ENCODE data around the gene ZNF440. TPM values are rescaled to one million over a fixed set of nuclear protein-coding genes. Genes with fewer than 3 reads are reported as not detected.
A peak's percentile ranks its signal among the peaks of the same experiment; 100 is the strongest.
"Not testable (repeated sequence)": the region's sequence is repeated elsewhere in the genome, so short reads cannot be mapped to it uniquely, and the experiment has no call there.

The ZNF440 gene
- total RNA-seq, 2 experiments from 2014 or later: 7.9 to 15.2 TPM

DNA sequence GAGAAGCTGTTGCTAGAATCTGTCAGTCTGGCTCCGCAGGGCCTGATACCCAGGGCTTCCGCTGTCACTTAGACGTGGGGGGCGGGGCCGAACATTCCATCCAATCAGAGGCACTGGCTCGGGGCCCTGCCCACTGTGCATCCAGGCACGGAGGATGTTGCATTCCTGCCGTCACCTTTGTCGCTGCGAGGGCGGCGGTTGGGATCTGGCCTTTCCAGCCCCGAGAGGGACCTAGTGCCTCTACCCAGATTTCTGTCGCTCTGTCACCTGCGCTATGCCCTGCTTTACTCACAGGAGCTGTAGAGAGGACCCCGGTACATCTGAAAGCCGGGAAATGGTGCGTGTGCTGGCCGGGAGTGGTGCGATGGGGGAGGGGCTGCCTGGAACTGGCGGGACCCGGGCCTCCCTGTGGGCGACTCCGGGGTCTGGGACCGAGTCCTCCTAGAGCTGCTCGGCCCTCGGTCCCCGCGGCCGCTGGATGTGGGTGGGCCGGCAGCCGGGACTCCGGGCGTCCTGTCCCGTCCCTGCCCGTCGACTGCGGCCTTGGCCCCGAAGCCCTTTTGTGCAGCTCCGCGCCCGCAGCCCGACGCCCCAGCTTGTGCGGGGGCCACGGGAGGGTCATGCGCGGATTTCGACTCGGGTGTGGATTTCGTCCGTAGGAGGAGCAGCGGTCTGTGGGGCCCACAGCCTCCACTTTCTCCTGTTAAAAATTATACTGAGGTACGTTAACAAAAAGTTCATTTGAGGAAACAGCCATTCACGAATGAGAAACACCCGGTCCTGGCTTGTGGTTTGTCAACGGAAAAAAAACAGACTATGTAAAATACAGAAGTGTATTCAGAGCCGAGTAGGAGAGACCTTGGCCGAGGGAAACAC is 34.8 kb downstream of the ZNF440 start, which contains the start of gene ZNF439:
Gene ZNF439 (plus strand): TSS at position 133 of the 876 bp plus-strand sequence. CDS start 142 bp downstream, at position 275.
- POLR2A ChIA-PET: interaction anchor here (0.5 to 1.0 kb wide), 3 partner anchors 20 to 149 kb away, joined by 3 to 6 read pairs (median 4); no protein-coding TSS in a partner anchor
- DNase-seq (ENCODE audit: low spot score): peak; percentile 97
- no peaks in the 10 kb centered on the region for H3K9me2 ChIP-seq (ENCODE audit: insufficient read depth, low read length)
- no peak for TF ChIP-seq EZH2phosphoT487 (IDR thresholded peaks at IDR 0.05; ENCODE audit: borderline replicate concordance, low read depth, low read length)
- TF ChIP-seq, protein P1, sequence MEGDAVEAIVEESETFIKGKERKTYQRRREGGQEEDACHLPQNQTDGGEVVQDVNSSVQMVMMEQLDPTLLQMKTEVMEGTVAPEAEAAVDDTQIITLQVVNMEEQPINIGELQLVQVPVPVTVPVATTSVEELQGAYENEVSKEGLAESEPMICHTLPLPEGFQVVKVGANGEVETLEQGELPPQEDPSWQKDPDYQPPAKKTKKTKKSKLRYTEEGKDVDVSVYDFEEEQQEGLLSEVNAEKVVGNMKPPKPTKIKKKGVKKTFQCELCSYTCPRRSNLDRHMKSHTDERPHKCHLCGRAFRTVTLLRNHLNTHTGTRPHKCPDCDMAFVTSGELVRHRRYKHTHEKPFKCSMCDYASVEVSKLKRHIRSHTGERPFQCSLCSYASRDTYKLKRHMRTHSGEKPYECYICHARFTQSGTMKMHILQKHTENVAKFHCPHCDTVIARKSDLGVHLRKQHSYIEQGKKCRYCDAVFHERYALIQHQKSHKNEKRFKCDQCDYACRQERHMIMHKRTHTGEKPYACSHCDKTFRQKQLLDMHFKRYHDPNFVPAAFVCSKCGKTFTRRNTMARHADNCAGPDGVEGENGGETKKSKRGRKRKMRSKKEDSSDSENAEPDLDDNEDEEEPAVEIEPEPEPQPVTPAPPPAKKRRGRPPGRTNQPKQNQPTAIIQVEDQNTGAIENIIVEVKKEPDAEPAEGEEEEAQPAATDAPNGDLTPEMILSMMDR (conservative IDR thresholded peaks at IDR 0.05; ENCODE audit: low read length): no peak
- peak within 1 kb of the TSS; percentile 89 for H2AFZ ChIP-seq (ENCODE audit: low read length)
- no peaks in the 10 kb centered on the region for H4K20me1 ChIP-seq (ENCODE audit: insufficient read depth, low read length)
- peaks cover 42% of the 10 kb centered on the region; the same call in 1 of the 2 replicates for H3K79me2 ChIP-seq (ENCODE audit: insufficient read depth, low read depth, low read length)
- CTCF ChIA-PET (ENCODE audit: unreplicated experiment): no interaction called here
- peak within 1 kb of the TSS; percentile 61 for H3K27ac ChIP-seq (ENCODE audit: low read depth, low read length, poor library complexity, severe bottlenecking)
- no TSS peak for BruUV-seq (replicated peaks)
- intact Hi-C loops (cut with micrococcal nuclease; ENCODE audit: unreplicated experiment): no loop called here
- H3K4me2 ChIP-seq (ENCODE audit: low read length): peak within 1 kb of the TSS; percentile 77
- H3K4me1 ChIP-seq (ENCODE audit: insufficient read depth, low read length, poor library complexity, severe bottlenecking): peaks cover 20% of the 10 kb centered on the region
- no peaks in the 10 kb centered on the region; the same call in 1 of the 2 replicates for H3K9me3 ChIP-seq (ENCODE audit: low read length)
- H3K4me3 ChIP-seq (ENCODE audit: low read depth, low read length, poor library complexity, severe bottlenecking): peak within 1 kb of the TSS; percentile 79
- peaks cover 27% of the 10 kb centered on the region for H3K36me3 ChIP-seq (ENCODE audit: insufficient read depth, low read length)

DNA sequence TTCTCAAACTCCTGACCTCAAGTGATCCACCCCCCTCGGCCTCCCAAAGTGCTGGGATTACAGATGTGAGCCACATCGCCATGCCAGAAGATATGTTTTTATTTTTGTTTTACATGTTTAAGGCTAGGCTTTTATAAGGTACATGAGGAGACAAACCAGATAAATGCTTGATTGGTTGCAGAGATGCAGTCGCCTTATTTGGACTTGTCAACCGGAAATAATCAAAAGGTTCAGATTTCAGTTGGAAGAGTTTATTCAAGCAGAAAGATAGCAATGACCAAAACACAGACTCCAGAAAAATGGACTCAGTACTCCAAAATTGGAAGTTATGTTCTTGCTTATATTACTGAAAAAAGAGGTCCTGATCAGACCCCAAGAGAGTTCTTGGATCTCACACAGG is 36.2 kb downstream of the ZNF440 start:
- peaks cover 47% of the 10 kb centered on the region; the same call in 1 of the 2 replicates for H3K79me2 ChIP-seq (ENCODE audit: insufficient read depth, low read depth, low read length)
- H3K27ac ChIP-seq (ENCODE audit: low read depth, low read length, poor library complexity, severe bottlenecking): peak overlapping the region; percentile 61
- peak; percentile 11 for DNase-seq (ENCODE audit: low spot score)
- H2AFZ ChIP-seq (ENCODE audit: low read length); H4K20me1 ChIP-seq (ENCODE audit: insufficient read depth, low read length); POLR2A ChIA-PET; BruUV-seq (replicated peaks); H3K9me3 ChIP-seq (ENCODE audit: low read length); H3K9me2 ChIP-seq (ENCODE audit: insufficient read depth, low read length); intact Hi-C loops (cut with micrococcal nuclease; ENCODE audit: unreplicated experiment); CTCF ChIA-PET (ENCODE audit: unreplicated experiment): not testable (repeated sequence)
- H3K4me1 ChIP-seq (ENCODE audit: insufficient read depth, low read length, poor library complexity, severe bottlenecking): peaks cover 20% of the 10 kb centered on the region
- H3K4me2 ChIP-seq (ENCODE audit: low read length): peak overlapping the region; percentile 77
- peaks cover 39% of the 10 kb centered on the region for H3K36me3 ChIP-seq (ENCODE audit: insufficient read depth, low read length)
- peak overlapping the region; percentile 79 for H3K4me3 ChIP-seq (ENCODE audit: low read depth, low read length, poor library complexity, severe bottlenecking)

DNA sequence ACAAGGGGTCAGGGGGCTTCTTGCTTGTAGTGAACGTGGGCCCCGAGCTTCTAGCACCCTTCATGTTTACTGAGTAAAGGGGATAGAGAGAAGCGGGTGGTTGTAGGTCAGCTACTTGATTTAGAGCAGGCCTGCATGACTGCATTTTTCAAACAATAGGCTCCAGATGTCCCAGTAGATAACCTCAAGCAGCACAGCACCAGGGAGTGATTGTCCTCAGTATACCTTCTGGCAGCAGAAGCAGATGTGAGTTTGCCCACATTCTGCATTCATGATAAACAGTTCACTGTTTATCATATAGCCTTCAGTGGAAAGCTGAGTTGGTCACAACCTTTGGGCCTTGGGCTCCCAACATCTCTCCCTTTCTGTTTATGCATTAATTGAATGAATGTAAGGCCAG is 39.3 kb downstream of the ZNF440 start:
- intact Hi-C loops (cut with micrococcal nuclease; ENCODE audit: unreplicated experiment): no loop called here
- no TSS peak for BruUV-seq (replicated peaks)
- H3K79me2 ChIP-seq (ENCODE audit: insufficient read depth, low read depth, low read length): peaks cover 47% of the 10 kb centered on the region; the same call in 1 of the 2 replicates
- no peak overlapping the region for H3K27ac ChIP-seq (ENCODE audit: low read depth, low read length, poor library complexity, severe bottlenecking)
- ChIA-PET CTCF (ENCODE audit: unreplicated experiment) (no interaction called here), POLR2A (no interaction called here)
- peaks cover 41% of the 10 kb centered on the region for H3K36me3 ChIP-seq (ENCODE audit: insufficient read depth, low read length)
- no peak for DNase-seq (ENCODE audit: low spot score)
- no peak overlapping the region for H2AFZ ChIP-seq (ENCODE audit: low read length)
- H3K4me1 ChIP-seq (ENCODE audit: insufficient read depth, low read length, poor library complexity, severe bottlenecking): peaks cover 13% of the 10 kb centered on the region
- H3K4me2 ChIP-seq (ENCODE audit: low read length): no peak overlapping the region
- TF ChIP-seq, protein P1 (conservative IDR thresholded peaks at IDR 0.05; ENCODE audit: low read length): no peak
- TF ChIP-seq EZH2phosphoT487 (IDR thresholded peaks at IDR 0.05; ENCODE audit: borderline replicate concordance, low read depth, low read length): no peak
- H3K4me3 ChIP-seq (ENCODE audit: low read depth, low read length, poor library complexity, severe bottlenecking): no peak overlapping the region
- no peaks in the 10 kb centered on the region for H3K9me2 ChIP-seq (ENCODE audit: insufficient read depth, low read length)
- no peaks in the 10 kb centered on the region for H4K20me1 ChIP-seq (ENCODE audit: insufficient read depth, low read length)
- no peaks in the 10 kb centered on the region; the same call in 1 of the 2 replicates for H3K9me3 ChIP-seq (ENCODE audit: low read length)
